HG03159 (cell line): Measurements from ENCODE around the gene IPO4.
"Not testable (repeated sequence)": the region's sequence is repeated elsewhere in the genome, so short reads cannot be mapped to it uniquely, and the experiment has no call there.

Experiments
- ATAC-seq: cut with Tn5 transposase; IDR thresholded peaks from one replicate; pipeline ENCODE4 v1.9.1; 2021; ENCODE audit warnings: mild to moderate bottlenecking, moderate library complexity; ENCODE audit not compliant: unreplicated experiment

The IPO4 gene

GRCh38 chr14:24188251-24189058 lies at the start of gene IPO4:
Gene IPO4 (minus strand): TSS chr14:24188816. CDS start chr14:24188787, 29 bp downstream.
- ATAC-seq: peak; percentile 85

GRCh38 chr14:24238123-24238522 lies 49.5 kb upstream of the IPO4 start:
- no peak for ATAC-seq

GRCh38 chr14:24237463-24237955 lies 48.9 kb upstream of the IPO4 start:
- ATAC-seq: no peak

GRCh38 chr14:24236689-24237462 lies 48.3 kb upstream of the IPO4 start:
- no peak for ATAC-seq

DNA sequence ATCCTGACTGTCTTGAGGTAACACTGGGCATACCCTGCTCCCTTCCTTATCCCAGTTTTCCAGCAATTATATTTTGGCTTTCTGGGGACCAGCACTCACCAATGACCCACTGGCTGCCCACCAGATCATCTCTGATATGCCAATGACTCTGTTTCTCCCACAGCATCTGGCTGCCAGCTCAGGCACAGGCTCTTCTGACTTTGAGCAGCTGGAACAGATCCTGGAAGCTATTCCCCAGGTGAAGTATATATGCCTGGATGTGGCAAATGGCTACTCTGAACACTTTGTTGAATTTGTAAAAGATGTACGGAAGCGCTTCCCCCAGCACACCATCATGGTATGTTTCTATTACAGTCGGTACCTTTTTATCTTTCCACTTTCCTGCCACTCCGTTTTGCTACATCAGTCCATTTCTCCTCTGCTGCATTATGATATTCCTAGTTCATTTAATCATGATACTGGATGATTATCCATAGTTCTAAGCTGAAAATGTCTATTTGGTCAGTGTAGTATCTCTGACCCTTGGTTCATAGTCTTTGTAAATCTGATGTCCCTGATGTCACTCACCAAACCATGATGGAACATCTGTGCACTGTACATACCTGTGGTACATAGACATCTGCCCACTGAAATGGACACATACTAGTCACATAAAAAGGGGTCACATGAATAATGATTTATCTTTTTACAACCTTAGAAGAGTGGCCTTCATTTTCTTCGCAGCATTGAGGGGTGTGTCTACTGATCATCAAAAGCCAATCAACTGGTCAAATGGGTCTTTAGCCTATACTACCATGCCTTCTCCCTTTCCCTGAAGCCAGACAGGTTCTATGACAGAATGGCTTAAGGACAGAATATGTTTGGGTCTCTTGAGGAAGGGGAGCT lies 47.4 kb upstream of the IPO4 start:
- ATAC-seq: no peak

DNA sequence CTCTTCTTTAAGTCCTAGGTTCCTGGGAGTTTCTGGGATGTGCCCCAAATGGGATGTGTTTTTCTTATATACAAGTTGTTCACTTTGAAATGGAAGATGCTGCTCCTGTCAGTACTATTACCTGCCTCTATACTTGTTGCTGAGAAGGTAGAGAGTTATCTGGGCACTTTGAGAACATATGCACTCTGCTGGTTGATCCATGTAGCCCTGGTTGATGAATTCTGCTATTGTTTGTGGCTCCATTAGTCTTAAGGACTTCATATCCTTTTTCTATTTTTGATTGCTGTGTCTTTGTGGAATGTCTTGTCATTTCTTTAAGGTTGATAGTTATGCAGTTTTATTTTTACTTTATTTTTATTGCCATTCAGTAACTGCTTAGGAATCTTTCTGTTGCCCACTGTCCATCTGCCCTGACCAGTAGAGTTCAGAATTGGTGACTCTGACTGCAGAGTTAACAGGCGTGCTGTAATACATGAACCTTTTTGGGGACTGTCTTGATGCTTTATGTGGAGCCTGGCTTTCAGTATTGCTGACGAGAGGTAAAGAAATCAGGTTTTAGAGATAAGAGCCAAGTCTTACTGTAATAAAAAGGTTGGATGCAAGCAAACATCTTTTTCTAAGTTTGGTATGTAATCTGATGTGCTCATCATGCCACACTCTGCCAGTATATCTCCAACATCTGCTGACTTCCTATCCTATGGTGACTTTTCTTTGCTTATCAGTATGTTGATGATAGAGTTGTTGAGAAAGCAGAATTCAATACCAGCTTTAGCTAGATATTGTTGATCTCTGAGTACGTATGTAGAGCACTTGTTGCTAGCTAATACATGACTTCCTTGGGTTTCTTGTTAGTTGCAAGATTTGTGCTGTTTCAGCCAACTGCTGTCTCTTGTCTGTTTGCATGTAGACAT lies 45.7 kb upstream of the IPO4 start:
- no peak for ATAC-seq

DNA sequence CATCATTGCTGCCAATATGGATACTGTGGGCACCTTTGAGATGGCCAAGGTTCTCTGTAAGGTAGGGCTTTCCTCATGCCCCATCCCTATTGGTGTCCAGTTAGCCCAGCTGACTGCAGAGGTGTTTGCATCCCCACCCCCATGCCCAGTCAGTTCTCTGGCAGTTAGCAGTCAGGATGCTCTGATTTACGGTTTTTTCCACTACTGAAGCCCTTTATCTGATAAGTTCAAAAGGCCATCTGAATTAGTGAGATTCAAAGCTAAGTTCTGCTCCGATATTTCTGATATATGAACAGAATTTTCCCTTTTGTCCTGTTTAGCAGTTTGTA lies 44.9 kb upstream of the IPO4 start:
- ATAC-seq: no peak

GRCh38 chr14:24232645-24233537 lies 44.3 kb upstream of the IPO4 start, which contains the start of gene GMPR2:
Gene GMPR2 (plus strand): TSS chr14:24232929. CDS start chr14:24233254, 325 bp downstream.
- ATAC-seq: peak; percentile 49

GRCh38 chr14:24232121-24232644 lies 43.6 kb upstream of the IPO4 start, which contains the start of gene NEDD8:
Gene NEDD8 (minus strand): TSS chr14:24232367. CDS start chr14:24232267, 100 bp downstream.
- peak; percentile 65 for ATAC-seq

- ATAC-seq: peak; percentile 14
Observed at GRCh38 chr14:24231263-24232120, 42.9 kb upstream of the IPO4 start.

DNA sequence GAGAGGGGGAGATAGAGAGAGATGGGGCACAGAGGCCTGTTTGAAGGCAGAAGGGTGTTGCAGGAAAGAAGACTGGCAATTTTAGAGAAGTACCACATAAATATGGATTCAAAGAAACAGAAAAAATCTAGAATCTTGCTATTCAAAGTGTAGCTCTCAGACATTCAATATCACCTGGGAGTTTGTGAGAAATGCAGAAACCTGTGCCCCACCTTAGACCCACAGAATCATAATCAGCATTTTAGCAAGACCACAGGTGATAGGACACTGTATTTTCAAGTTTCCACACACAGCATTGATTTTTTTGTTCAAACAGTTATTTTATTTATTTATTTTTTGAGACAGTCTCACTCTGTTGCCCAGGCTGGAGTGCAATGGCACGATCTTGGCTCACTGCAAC lies 40.3 kb upstream of the IPO4 start:
- ATAC-seq: no peak

DNA sequence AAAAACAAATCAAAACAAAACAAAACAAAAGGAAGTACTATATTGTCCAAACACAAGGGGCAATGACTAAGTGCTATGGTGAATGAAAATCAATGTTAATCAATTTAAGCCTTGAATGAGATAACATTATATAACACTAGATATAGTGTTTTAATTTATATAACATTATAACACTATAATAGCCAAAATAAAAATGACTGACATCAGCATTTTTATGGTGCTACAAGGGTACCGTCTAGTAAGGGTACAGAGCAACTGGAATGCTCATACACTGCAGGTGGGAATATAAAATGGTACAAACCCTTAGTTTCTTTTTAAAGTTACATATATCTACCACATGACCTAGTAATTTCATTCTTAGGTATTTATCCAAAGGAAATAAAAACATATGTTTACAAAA lies 37.9 kb upstream of the IPO4 start:
- no peak for ATAC-seq

DNA sequence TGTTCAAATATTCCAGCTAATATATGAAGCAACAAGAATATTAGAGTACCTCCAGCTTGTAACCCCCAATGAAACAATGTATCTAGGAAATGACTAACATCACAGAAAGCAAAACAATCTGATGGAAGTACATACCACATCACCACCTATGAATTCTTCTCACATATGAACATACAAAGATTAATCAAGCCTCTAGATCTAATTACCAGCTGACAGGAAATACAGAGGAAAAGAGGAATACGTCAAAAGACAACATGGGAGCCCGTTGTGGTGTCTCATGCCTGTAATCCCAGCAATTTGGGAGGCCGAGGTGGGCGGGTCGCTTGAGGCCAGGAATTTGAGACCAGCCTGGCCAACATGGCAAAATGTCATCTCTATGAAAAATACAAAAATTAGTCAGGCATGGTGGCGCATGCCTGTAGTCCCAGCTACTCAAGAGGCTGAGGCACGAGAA lies 36.0 kb upstream of the IPO4 start:
- no peak for ATAC-seq

GRCh38 chr14:24222987-24223386 lies 34.4 kb upstream of the IPO4 start:
- ATAC-seq: not testable (repeated sequence)

DNA sequence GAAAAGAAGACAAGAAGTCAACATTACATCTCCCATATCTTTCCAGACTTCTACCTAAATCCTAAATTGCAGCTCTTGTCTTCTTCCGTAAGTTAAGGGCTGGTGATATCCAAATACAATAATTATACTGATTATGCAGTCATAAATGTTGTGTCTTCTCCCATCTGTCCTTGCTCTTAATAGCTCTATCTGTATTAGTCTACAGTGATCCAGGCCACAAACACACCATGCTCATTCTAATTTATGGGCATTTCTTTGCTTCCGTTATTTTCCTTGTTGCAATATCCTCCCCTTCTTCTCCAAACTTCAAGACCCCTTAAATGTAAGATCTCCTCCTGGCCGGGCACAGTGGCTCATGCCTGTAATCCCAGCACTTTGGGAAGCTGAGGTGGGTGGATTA lies 30.9 kb upstream of the IPO4 start:
- no peak for ATAC-seq

GRCh38 chr14:24219080-24219479 lies 30.5 kb upstream of the IPO4 start:
- ATAC-seq: no peak

DNA sequence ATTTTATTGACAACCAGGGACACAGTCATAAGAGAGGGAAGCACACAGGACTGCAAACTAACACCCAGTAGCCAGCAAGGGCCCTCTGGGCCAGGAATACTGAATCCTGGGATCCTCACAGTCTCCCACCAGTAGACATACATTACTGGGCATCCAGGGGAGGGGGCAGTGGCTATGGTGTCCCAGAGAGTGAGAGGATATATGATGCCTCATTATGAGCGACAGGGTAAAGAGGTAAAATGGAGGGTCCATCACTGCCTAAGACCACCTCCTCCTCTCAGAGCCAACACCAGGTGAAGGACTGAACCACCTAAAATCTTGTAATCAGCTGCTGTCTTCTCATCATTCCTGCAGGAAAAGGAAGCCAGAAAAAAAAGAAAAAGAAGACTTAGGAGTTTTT lies 28.3 kb upstream of the IPO4 start:
- ATAC-seq: not testable (repeated sequence)

DNA sequence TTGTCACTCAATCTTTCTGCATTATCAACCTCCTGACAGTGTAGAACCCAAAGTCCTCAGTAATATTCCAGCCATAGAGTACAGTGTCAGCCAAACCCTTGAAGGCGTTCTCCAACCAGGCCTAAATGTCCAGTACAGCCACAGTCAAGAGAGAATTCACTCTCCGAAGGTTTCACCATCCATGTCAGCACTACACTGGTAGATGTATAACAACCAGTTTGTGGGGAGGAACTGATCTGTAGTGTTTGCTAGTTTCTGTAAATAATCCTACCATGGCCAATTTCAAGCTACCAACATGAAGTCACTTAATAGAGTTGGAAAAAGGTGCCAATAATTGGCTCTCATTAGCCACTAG lies 27.7 kb upstream of the IPO4 start:
- ATAC-seq: no peak
